Measurements from ENCODE around the gene POLR3B.
"Not testable (repeated sequence)": the region's sequence is repeated elsewhere in the genome, so short reads cannot be mapped to it uniquely, and the experiment has no call there.

The POLR3B gene

GRCh38 chr12:106357549-106358395 lies at the start of gene POLR3B:
TSS of gene POLR3B (plus strand) at chr12:106357748. CDS start at chr12:106357880, 132 bp downstream.
- DNase-seq (ENCODE audit: low spot score) = peak; percentile 97

DNA sequence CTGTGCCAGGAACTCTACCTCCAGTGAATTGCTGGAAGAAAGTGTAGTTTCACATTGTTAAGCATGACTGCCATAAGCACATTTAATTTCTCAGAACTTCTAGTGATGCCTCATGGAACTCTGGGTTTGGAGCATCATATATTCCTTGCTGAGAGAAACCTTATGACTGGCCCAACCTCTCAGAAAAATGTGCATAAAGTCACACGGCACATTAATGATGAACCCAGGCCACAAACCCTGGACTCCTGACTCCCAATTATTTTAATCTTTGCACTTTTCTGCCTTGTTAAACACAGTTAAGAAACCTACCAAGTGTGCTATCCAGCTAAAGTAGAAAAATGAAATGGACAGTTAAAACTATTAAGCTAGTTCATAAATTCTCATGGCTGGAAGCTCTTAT lies 49.4 kb upstream of the POLR3B start:
- no peak for DNase-seq (ENCODE audit: low spot score)

DNA sequence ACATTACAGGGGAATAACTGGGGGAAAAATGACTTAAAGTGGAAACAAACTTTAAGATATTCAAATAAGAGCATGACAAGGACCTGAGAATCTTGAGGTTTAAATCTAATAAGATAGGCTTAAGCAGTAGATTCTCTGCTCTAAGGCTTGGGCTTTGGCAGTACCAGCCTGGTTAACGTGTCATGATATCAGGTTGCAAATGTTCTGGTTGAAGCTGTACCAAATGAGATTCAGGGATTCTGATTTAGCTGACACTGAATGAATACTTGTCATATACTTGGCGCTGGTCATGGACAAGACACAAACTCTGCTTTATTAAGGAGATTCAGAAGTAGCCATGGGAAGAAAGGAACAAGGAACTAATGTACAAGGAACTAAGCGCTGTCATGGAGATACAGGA lies 48.9 kb upstream of the POLR3B start:
- DNase-seq (ENCODE audit: low spot score) = no peak

GRCh38 chr12:106309671-106310505 lies 47.7 kb upstream of the POLR3B start:
- peak; percentile 76 for DNase-seq (ENCODE audit: low spot score)

- DNase-seq (ENCODE audit: low spot score) = no peak
Measured at GRCh38 chr12:106310687-106311086, 46.9 kb upstream of the POLR3B start.

DNA sequence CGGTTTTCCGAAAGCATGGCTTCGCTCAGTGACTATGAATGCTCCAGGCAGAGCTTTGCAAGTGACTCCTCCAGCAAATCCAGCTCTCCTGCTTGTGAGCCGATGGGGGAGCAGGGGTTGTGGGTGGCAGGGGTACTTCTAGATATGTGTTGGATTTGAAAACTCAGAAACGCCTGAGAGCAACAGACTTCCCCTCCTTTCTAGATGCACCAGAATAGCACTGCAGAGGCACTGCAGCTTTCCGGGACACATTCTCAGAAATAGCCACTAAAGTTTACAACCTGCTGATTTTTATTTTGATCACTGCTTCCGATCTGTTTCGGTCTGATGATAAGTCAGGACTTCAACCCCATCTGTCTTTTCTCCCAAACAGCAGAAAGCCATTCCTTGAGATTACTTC lies 46.4 kb upstream of the POLR3B start:
- DNase-seq (ENCODE audit: low spot score) = no peak

DNA sequence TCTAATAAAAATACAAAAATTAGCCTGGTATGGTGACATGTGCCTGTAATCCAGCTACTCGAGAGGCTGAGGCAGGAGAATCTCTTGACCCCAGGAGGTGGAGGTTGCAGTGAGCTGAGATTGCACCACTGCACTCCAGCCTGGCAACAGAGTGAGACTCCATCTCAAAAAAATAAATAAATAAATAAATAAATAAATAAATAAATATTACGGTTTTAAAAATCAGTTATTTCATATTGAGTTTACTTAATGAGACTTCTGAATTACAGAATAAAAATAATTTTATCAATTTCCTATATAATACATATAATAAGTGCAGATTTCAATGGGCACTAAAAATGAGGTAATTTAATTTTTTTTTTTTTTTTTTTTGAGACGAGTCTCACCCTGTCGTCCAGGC lies 44.1 kb upstream of the POLR3B start:
- DNase-seq (ENCODE audit: low spot score) = not testable (repeated sequence)

- no peak for DNase-seq (ENCODE audit: low spot score)
Measured at GRCh38 chr12:106315523-106315922, 42.0 kb upstream of the POLR3B start.

DNA sequence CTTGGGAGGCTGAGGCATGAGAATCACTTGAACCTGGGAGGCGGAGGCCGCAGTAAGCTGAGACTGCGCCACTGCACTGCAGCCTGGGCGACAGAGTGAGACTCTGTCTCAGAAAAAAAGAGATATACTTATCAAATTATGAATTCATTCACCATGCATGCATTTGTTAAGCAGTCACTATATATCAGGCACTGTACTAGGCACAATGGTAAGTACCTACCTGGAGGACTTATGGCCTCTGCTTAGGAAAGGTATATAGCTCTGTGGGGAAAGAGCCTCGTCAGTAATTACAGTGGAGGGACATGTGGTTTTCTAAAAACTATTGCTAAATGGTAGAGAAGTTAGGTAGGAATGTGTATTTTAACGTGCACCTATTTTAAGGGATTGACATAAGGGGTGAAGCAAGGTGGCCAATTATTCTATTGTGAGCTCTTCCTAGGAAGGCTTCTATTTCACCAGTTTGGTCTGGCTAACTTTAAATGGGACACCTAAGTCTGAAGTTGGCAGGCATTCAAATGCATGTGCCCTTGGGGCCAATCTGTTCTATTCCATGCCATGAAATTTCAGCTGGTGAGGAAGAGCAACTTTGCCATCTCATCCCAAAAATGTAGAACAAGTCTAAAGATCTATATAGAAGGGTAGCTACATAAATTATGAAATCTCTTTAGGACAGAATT lies 40.0 kb upstream of the POLR3B start:
- DNase-seq (ENCODE audit: low spot score) = no peak

GRCh38 chr12:106321139-106321850 lies 36.3 kb upstream of the POLR3B start:
- no peak for DNase-seq (ENCODE audit: low spot score)

- no peak for DNase-seq (ENCODE audit: low spot score)
Measured at GRCh38 chr12:106323537-106323936, 34.0 kb upstream of the POLR3B start.

DNA sequence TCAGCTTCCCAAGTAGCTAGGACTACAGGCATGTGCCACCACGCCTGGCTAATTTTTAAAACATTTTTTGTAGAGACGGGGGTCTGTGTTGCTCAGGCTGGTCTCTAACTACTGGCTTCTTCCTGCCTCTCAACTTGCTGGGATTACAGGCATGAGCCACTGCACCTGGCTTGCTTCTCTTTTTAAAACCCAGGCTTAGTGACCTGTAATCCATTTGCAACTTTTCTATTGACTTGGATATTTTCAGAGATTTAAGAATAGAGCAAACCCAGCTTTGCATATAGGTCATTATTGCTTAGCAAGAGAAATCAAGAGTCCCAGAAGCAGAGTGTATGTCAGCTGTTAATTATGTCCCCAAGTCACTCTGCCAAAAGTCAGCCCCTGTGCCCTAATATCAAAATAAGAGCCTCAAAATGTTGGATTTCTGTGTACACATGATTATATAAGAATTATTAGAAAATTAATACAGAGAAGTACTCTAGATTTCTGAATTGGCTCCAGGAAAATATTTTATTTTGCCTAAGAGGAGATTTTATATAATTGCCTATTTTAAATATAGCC lies 30.2 kb upstream of the POLR3B start:
- DNase-seq (ENCODE audit: low spot score) = no peak

- DNase-seq (ENCODE audit: low spot score) = no peak
Measured at GRCh38 chr12:106328735-106329134, 28.8 kb upstream of the POLR3B start.

GRCh38 chr12:106329231-106329982 lies 28.1 kb upstream of the POLR3B start:
- DNase-seq (ENCODE audit: low spot score) = no peak

DNA sequence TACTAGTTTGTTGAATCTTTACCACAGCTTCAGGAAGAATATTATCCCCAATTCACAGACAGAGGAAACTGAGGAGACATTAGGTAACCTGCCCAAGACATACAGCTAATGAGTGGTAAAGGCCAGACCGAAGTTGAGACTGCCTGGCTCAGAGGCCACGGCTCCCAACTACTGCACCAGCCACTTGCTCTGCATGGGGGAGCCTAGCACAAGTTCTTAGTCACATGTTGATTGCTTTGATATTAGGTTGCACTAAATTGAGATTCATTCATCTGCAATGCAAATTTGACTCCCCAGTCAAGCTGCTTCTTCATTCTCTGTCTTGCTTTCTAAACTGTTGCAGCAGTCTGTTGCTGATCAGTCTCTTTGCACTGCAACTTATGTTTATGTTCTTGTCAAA lies 25.9 kb upstream of the POLR3B start:
- no peak for DNase-seq (ENCODE audit: low spot score)

- no peak for DNase-seq (ENCODE audit: low spot score)
Measured at GRCh38 chr12:106332536-106332935, 25.0 kb upstream of the POLR3B start.

- DNase-seq (ENCODE audit: low spot score) = no peak
Measured at GRCh38 chr12:106333010-106333409, 24.5 kb upstream of the POLR3B start.

- no peak for DNase-seq (ENCODE audit: low spot score)
Measured at GRCh38 chr12:106333756-106334155, 23.8 kb upstream of the POLR3B start.

DNA sequence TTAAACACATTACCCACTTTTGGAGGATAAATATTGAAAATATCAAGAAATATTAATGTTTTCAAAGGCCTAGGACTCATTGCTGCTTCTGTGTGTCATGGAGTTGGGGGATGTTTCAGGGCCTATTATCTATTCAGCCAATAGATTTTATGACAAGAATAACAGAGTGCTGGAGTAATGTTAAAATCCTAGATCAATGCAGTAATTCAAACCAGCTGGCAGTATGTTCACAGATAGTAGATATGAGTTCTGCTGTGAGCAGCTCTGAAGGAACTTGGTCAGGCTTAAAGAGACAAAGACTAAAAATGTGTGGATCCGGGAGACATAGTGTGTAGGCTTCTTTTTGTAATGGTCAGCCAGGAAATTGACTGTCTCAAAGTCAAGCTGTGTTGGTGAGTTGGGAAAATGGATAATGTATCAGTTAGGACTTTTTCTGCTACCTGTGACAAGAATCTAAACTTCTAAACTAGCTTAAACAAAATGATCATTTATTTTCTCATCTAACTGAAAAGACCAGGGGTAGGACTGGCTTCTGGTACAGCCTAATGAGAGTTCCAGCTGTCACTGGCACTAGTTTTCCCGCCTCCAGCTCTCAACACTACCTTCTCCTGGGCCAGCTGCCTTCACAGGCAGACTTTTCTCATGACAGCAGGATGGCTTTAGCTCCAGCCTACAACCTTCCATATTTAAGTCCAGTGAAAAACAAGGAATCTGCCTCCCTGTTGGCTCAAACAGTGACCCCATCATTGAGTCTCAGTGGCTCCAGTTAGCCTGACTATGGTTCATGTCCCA lies 16.3 kb upstream of the POLR3B start:
- DNase-seq (ENCODE audit: low spot score) = peak; percentile 26

Data from AG08395 (cell line).